ENCODE measurements around the gene HOXD12. TPM values are rescaled to one million over a fixed set of nuclear protein-coding genes. Genes with fewer than 3 reads are reported as not detected.
A peak's percentile ranks its signal among the peaks of the same experiment; 100 is the strongest.

HOXD12 gene
- total RNA-seq, 2 experiments from 2014 or later, result not detected

- Histone ChIP-seq H3K27ac (ENCODE audit: low read depth in 1 of 2, low read length in 2 of 2) (no peak within 1 kb of the TSS), H3K27me3 (ENCODE audit: control insufficient read depth in 1 of 2, insufficient read depth in 2 of 2, low read length in 2 of 2) (peaks cover 88 to 97% of the 10 kb centered on the region in 2 experiments), H3K4me1 (ENCODE audit: insufficient read depth, low read length) (peaks cover 26% of the 10 kb centered on the region), H3K9me3 (ENCODE audit: control insufficient read depth in 1 of 2, insufficient read depth in 1 of 2, low read length in 2 of 2) (peaks cover 0 to 48% of the 10 kb centered on the region in 2 experiments), H3K4me3 (ENCODE audit: low read length) (peak within 1 kb of the TSS; percentile 37), H3K36me3 (ENCODE audit: insufficient read depth, low read length) (no peaks in the 10 kb centered on the region)
- peak in 2 of 14 experiments; percentile 46 to 50 for DNase-seq
- ChIA-PET CTCF (no interaction called here), POLR2A (interaction anchor here (1.2 kb wide), 1 partner anchor 10 kb away, joined by 3 read pairs; no protein-coding TSS in a partner anchor)
- Mint-ChIP-seq H3K9me3 (no peaks in the 10 kb centered on the region), H3K4me1 (ENCODE audit: low read depth) (peaks cover 23% of the 10 kb centered on the region), H3K4me3 (peak within 1 kb of the TSS; percentile 81), H3K27ac (no peak within 1 kb of the TSS), H3K27me3 (peaks cover 94% of the 10 kb centered on the region), H3K36me3 (ENCODE audit: low read depth) (peaks cover 6% of the 10 kb centered on the region)
- ATAC-seq (ENCODE audit: poor library complexity), result peak; percentile 54
- TF ChIP-seq, protein P1, sequence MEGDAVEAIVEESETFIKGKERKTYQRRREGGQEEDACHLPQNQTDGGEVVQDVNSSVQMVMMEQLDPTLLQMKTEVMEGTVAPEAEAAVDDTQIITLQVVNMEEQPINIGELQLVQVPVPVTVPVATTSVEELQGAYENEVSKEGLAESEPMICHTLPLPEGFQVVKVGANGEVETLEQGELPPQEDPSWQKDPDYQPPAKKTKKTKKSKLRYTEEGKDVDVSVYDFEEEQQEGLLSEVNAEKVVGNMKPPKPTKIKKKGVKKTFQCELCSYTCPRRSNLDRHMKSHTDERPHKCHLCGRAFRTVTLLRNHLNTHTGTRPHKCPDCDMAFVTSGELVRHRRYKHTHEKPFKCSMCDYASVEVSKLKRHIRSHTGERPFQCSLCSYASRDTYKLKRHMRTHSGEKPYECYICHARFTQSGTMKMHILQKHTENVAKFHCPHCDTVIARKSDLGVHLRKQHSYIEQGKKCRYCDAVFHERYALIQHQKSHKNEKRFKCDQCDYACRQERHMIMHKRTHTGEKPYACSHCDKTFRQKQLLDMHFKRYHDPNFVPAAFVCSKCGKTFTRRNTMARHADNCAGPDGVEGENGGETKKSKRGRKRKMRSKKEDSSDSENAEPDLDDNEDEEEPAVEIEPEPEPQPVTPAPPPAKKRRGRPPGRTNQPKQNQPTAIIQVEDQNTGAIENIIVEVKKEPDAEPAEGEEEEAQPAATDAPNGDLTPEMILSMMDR (IDR thresholded peaks at IDR 0.05), result no peak
- intact Hi-C loops (cut with DNase I, micrococcal nuclease), result loop anchor here in 1 of 2 experiments (10.0 kb wide), 1 partner anchor 52 kb away; no protein-coding TSS in a partner anchor
These were observed 23.3 kb downstream of the HOXD12 start, which contains the start of gene HOXD9 for GRCh38 chr2:176122683-176123410. TSS of gene HOXD9 (plus strand) at chr2:176122719. CDS start at chr2:176122769, 50 bp downstream.

DNA sequence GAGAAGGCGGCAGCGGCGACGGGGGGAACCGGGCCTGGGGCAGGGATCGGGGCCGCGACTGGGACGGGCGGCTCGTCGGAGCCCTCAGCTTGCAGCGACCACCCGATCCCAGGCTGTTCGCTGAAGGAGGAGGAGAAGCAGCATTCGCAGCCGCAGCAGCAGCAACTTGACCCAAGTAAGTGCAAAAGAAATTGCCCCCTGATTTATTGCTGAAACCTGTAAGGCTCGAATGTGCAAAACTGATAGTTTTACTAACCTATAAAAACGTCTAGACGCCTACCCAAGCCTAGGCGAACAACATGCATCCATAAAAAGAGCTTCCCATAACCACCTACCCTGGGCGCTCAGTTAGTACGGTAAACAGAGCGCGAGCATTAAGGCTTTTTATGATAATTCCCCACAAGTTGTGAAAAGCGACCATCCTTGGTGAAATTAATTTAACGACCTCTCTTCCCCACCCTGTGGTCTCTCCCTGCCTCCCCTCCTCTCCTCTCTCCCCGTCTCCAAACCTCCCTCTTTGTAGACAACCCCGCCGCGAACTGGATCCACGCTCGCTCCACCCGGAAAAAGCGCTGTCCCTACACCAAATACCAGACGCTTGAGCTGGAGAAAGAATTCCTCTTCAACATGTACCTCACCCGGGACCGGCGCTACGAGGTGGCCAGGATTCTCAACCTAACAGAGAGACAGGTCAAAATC, 24.0 kb downstream of the HOXD12 start:
- H3K27ac ChIP-seq (ENCODE audit: low read depth in 1 of 2, low read length in 2 of 2), result no peak overlapping the region
- peaks cover 28% of the 10 kb centered on the region for H3K4me1 Mint-ChIP-seq (ENCODE audit: low read depth)
- H3K9me3 Mint-ChIP-seq, result no peaks in the 10 kb centered on the region
- peaks cover 0 to 48% of the 10 kb centered on the region in 2 experiments for H3K9me3 ChIP-seq (ENCODE audit: control insufficient read depth in 1 of 2, insufficient read depth in 1 of 2, low read length in 2 of 2)
- no peak overlapping the region for H3K27ac Mint-ChIP-seq
- H3K4me1 ChIP-seq (ENCODE audit: insufficient read depth, low read length), result peaks cover 32% of the 10 kb centered on the region
- no peaks in the 10 kb centered on the region for H3K36me3 Mint-ChIP-seq (ENCODE audit: low read depth)
- ATAC-seq (ENCODE audit: poor library complexity) (no peak), DNase-seq (no peak)
- peaks cover 88 to 97% of the 10 kb centered on the region in 2 experiments for H3K27me3 ChIP-seq (ENCODE audit: control insufficient read depth in 1 of 2, insufficient read depth in 2 of 2, low read length in 2 of 2)
- ChIA-PET POLR2A (no interaction called here), CTCF (no interaction called here)
- H3K4me3 ChIP-seq (ENCODE audit: low read length), result no peak overlapping the region
- peaks cover 94% of the 10 kb centered on the region for H3K27me3 Mint-ChIP-seq
- peak overlapping the region; percentile 57 for H3K4me3 Mint-ChIP-seq
- H3K36me3 ChIP-seq (ENCODE audit: insufficient read depth, low read length), result no peaks in the 10 kb centered on the region
- intact Hi-C loops (cut with DNase I, micrococcal nuclease), result loop anchor here in 1 of 2 experiments (10.0 kb wide), 1 partner anchor 51 kb away; no protein-coding TSS in a partner anchor
- TF ChIP-seq, protein P1 (IDR thresholded peaks at IDR 0.05), result no peak

GRCh38 chr2:176124110-176124946, 24.7 kb downstream of the HOXD12 start:
- H3K4me1 Mint-ChIP-seq (ENCODE audit: low read depth), result peaks cover 30% of the 10 kb centered on the region
- no peak overlapping the region for H3K27ac ChIP-seq (ENCODE audit: low read depth in 1 of 2, low read length in 2 of 2)
- DNase-seq (no peak), ATAC-seq (ENCODE audit: poor library complexity) (no peak)
- intact Hi-C loops (cut with DNase I, micrococcal nuclease), result loop anchor here in 1 of 2 experiments (10.0 kb wide), 1 partner anchor 50 kb away; no protein-coding TSS in a partner anchor
- no peaks in the 10 kb centered on the region for H3K9me3 Mint-ChIP-seq
- ChIA-PET CTCF (interaction anchor here (4.4 kb wide), 1 partner anchor 1025 kb away, joined by 32 read pairs; no protein-coding TSS in a partner anchor), POLR2A (no interaction called here)
- no peak overlapping the region for H3K27ac Mint-ChIP-seq
- H3K4me3 Mint-ChIP-seq, result peak overlapping the region; percentile 57
- H3K27me3 ChIP-seq (ENCODE audit: control insufficient read depth in 1 of 2, insufficient read depth in 2 of 2, low read length in 2 of 2), result peaks cover 90 to 98% of the 10 kb centered on the region in 2 experiments
- no peak overlapping the region for H3K4me3 ChIP-seq (ENCODE audit: low read length)
- H3K27me3 Mint-ChIP-seq, result peaks cover 94% of the 10 kb centered on the region
- H3K36me3 ChIP-seq (ENCODE audit: insufficient read depth, low read length), result no peaks in the 10 kb centered on the region
- peaks cover 0 to 50% of the 10 kb centered on the region in 2 experiments for H3K9me3 ChIP-seq (ENCODE audit: control insufficient read depth in 1 of 2, insufficient read depth in 1 of 2, low read length in 2 of 2)
- peaks cover 37% of the 10 kb centered on the region for H3K4me1 ChIP-seq (ENCODE audit: insufficient read depth, low read length)
- H3K36me3 Mint-ChIP-seq (ENCODE audit: low read depth), result no peaks in the 10 kb centered on the region
- TF ChIP-seq, protein P1 (IDR thresholded peaks at IDR 0.05), result no peak

Data from CD4-positive, alpha-beta T cell (primary cell).